Urinary bladder (tissue), 4 donors: ENCODE data around the gene ANAPC2. TPM values are rescaled to one million over a fixed set of nuclear protein-coding genes. Genes with fewer than 3 reads are reported as not detected.
"Not testable (repeated sequence)": the region's sequence is repeated elsewhere in the genome, so short reads cannot be mapped to it uniquely, and the experiment has no call there.

Source experiments
- DNase-seq: peaks from one replicate; pipeline ENCODE4 v3.0.0-alpha.2; 2015; ENCODE audit errors: extremely low spot score
- H3K27ac ChIP-seq: one replicate; pipeline ENCODE4 v1.5.1; 2013; ENCODE audit warnings: low read depth, mild to moderate bottlenecking, moderate library complexity
- H3K36me3 ChIP-seq: one replicate; pipeline ENCODE4 v1.6.1; 2013; ENCODE audit warnings: mild to moderate bottlenecking, moderate library complexity; ENCODE audit not compliant: insufficient read depth
- H3K4me1 ChIP-seq: one replicate; pipeline ENCODE4 v1.6.1; 2013; ENCODE audit warnings: mild to moderate bottlenecking, moderate library complexity; ENCODE audit not compliant: insufficient read depth
- H3K4me3 ChIP-seq: one replicate; pipeline ENCODE4 v1.5.1; 2013; ENCODE audit warnings: low read depth, low read length
- WGBS: extraction: QIAGEN DNeasy Blood & Tissue Kit; methylation state at CpG from one replicate; pipeline ENCODE4 v1.1.7; 2013; 5-methylcytosine and 5-hydroxymethylcytosine counted together
- polyA plus RNA-seq: library from polyadenylated mRNA; stranded (reverse); fragments of 200-250 nt; gene quantifications from one replicate; pipeline ENCODE4 v1.2.3, GENCODE V29; 2013
- small RNA-seq: library from RNA; depleted of rRNA; stranded (forward); fragments of <200 nt; gene quantifications from one replicate; pipeline ENCODE3, GENCODE V24; 2014
- total RNA-seq: library from RNA; depleted of rRNA; stranded (reverse); fragments of >200 nt; gene quantifications from one replicate; pipeline ENCODE4 v1.2.3, GENCODE V29; 2014
- donor health status: healthy with polysubstance abuse.
- donor health status: healthy.

Gene ANAPC2
- total and polyA plus RNA-seq, 2 donors = 18.6 to 40.3 TPM

GRCh38 chr9:137135154-137135553, 53.2 kb downstream of the ANAPC2 start:
- not testable (repeated sequence) for H3K36me3 ChIP-seq, H3K4me1 ChIP-seq, DNase-seq, H3K27ac ChIP-seq, H3K4me3 ChIP-seq
- WGBS = 75% methylated on average over 9 of the region's 9 CpGs

- H3K36me3 ChIP-seq = no peaks in the 10 kb centered on the region
- peaks cover 1% of the 10 kb centered on the region for H3K4me1 ChIP-seq
- WGBS = 80% methylated on average over 4 of the region's 4 CpGs
- no peak overlapping the region for H3K27ac ChIP-seq
- H3K4me3 ChIP-seq = no peak overlapping the region
- no peak for DNase-seq
These were observed 54.2 kb downstream of the ANAPC2 start for GRCh38 chr9:137134191-137134590.

GRCh38 chr9:137130176-137130755, 58.1 kb downstream of the ANAPC2 start:
- Histone ChIP-seq H3K36me3 (no peaks in the 10 kb centered on the region), H3K4me3 (peak overlapping the region; percentile 67), H3K4me1 (no peaks in the 10 kb centered on the region), H3K27ac (no peak overlapping the region)
- no peak for DNase-seq
- WGBS = 5% methylated on average over 58 of the region's 58 CpGs

GRCh38 chr9:137129456-137130175, 58.7 kb downstream of the ANAPC2 start:
- WGBS = under 1% methylated on average over 86 of the region's 86 CpGs
- Histone ChIP-seq H3K4me1 (no peaks in the 10 kb centered on the region), H3K36me3 (no peaks in the 10 kb centered on the region), H3K4me3 (peak overlapping the region; percentile 67), H3K27ac (no peak overlapping the region)
- DNase-seq = no peak

- no peak overlapping the region for H3K27ac ChIP-seq
- no peaks in the 10 kb centered on the region for H3K36me3 ChIP-seq
- peak overlapping the region; percentile 67 for H3K4me3 ChIP-seq
- WGBS = 24% methylated on average over 37 of the region's 37 CpGs
- no peaks in the 10 kb centered on the region for H3K4me1 ChIP-seq
- no peak for DNase-seq
These were observed 59.4 kb downstream of the ANAPC2 start for GRCh38 chr9:137128862-137129455.

GRCh38 chr9:137128158-137128861, 60.0 kb downstream of the ANAPC2 start:
- DNase-seq = no peak
- WGBS = 72% methylated on average over 19 of the region's 19 CpGs
- Histone ChIP-seq H3K36me3 (no peaks in the 10 kb centered on the region), H3K4me3 (no peak overlapping the region), H3K27ac (no peak overlapping the region), H3K4me1 (no peaks in the 10 kb centered on the region)

- whole genome bisulfite sequencing = 34% methylated on average over 24 of the region's 24 CpGs
- Histone ChIP-seq H3K4me1 (no peaks in the 10 kb centered on the region), H3K4me3 (no peak overlapping the region), H3K36me3 (no peaks in the 10 kb centered on the region), H3K27ac (no peak overlapping the region)
- DNase-seq = no peak
These were observed 60.8 kb downstream of the ANAPC2 start for GRCh38 chr9:137127301-137128157.

GRCh38 chr9:137126786-137127185, 61.6 kb downstream of the ANAPC2 start:
- H3K36me3 ChIP-seq = no peaks in the 10 kb centered on the region
- no peak overlapping the region for H3K27ac ChIP-seq
- 51% methylated on average over 3 of the region's 3 CpGs for WGBS
- no peak for DNase-seq
- H3K4me1 ChIP-seq = no peaks in the 10 kb centered on the region
- H3K4me3 ChIP-seq = no peak overlapping the region

Small RNA genes within 50 kb of the gene (small RNA-seq; reads per million reads assigned to genes)
- gene MIR3621 = not detected

Other genes starting within 250 kb of the ANAPC2 start
Only the 30 nearest of the 33 such genes appear.
- 3.3 TPM for gene PTGDS, start 211.1 kb downstream of the ANAPC2 start, total RNA-seq
- gene PTGDS, start 211.1 kb downstream of the ANAPC2 start, polyA plus RNA-seq = 71.8 TPM
- gene LCNL1, start 205.6 kb downstream of the ANAPC2 start, total RNA-seq = 0.11 TPM
- gene LCNL1, start 205.6 kb downstream of the ANAPC2 start, polyA plus RNA-seq = 0.30 TPM
- gene PAXX, start 196.1 kb downstream of the ANAPC2 start, total RNA-seq = 9.3 TPM
- gene PAXX, start 196.1 kb downstream of the ANAPC2 start, polyA plus RNA-seq = 55.4 TPM
- 3.6 TPM for gene CLIC3, start 192.0 kb downstream of the ANAPC2 start, total RNA-seq
- 11.0 TPM for gene CLIC3, start 192.0 kb downstream of the ANAPC2 start, polyA plus RNA-seq
- gene ABCA2, start 160.3 kb downstream of the ANAPC2 start, total RNA-seq = 11.1 TPM
- gene ABCA2, start 160.3 kb downstream of the ANAPC2 start, polyA plus RNA-seq = 30.8 TPM
- not detected for gene FUT7, start 156.5 kb downstream of the ANAPC2 start, total RNA-seq
- 0.18 TPM for gene FUT7, start 156.5 kb downstream of the ANAPC2 start, polyA plus RNA-seq
- gene NPDC1, start 142.4 kb downstream of the ANAPC2 start, total RNA-seq = 17.9 TPM
- 120 TPM for gene NPDC1, start 142.4 kb downstream of the ANAPC2 start, polyA plus RNA-seq
- 6.4 TPM for gene ENTPD2, start 134.5 kb downstream of the ANAPC2 start, total RNA-seq
- 2.8 TPM for gene ENTPD2, start 134.5 kb downstream of the ANAPC2 start, polyA plus RNA-seq
- 3.2 TPM for gene SAPCD2, start 118.0 kb downstream of the ANAPC2 start, total RNA-seq
- gene SAPCD2, start 118.0 kb downstream of the ANAPC2 start, polyA plus RNA-seq = 0.63 TPM
- gene UAP1L1, start 111.0 kb downstream of the ANAPC2 start, total RNA-seq = 4.0 TPM
- 11.5 TPM for gene UAP1L1, start 111.0 kb downstream of the ANAPC2 start, polyA plus RNA-seq
- 29.1 TPM for gene MAN1B1, start 101.6 kb downstream of the ANAPC2 start, total RNA-seq
- 38.5 TPM for gene MAN1B1, start 101.6 kb downstream of the ANAPC2 start, polyA plus RNA-seq
- gene DPP7, start 73.8 kb downstream of the ANAPC2 start, total RNA-seq = 18.5 TPM
- 162 TPM for gene DPP7, start 73.8 kb downstream of the ANAPC2 start, polyA plus RNA-seq
- 0.26 TPM for gene GRIN1, start 49.4 kb downstream of the ANAPC2 start, total RNA-seq
- 0.18 TPM for gene GRIN1, start 49.4 kb downstream of the ANAPC2 start, polyA plus RNA-seq
- gene LRRC26, start 18.5 kb downstream of the ANAPC2 start, total RNA-seq = not detected
- gene LRRC26, start 18.5 kb downstream of the ANAPC2 start, polyA plus RNA-seq = not detected
- gene TMEM210, start 16.5 kb downstream of the ANAPC2 start, total RNA-seq = not detected
- not detected for gene TMEM210, start 16.5 kb downstream of the ANAPC2 start, polyA plus RNA-seq
- gene SSNA1, start 116 bp upstream of the ANAPC2 start, total RNA-seq = 21.4 TPM
- gene SSNA1, start 116 bp upstream of the ANAPC2 start, polyA plus RNA-seq = 94.1 TPM
- 3.0 TPM for gene TPRN, start 12.2 kb upstream of the ANAPC2 start, total RNA-seq
- gene TPRN, start 12.2 kb upstream of the ANAPC2 start, polyA plus RNA-seq = 9.3 TPM
- gene TMEM203, start 17.1 kb upstream of the ANAPC2 start, total RNA-seq = 24.2 TPM
- 41.2 TPM for gene TMEM203, start 17.1 kb upstream of the ANAPC2 start, polyA plus RNA-seq
- 3.2 TPM for gene NDOR1, start 17.1 kb upstream of the ANAPC2 start, total RNA-seq
- gene NDOR1, start 17.1 kb upstream of the ANAPC2 start, polyA plus RNA-seq = 10.4 TPM
- not detected for gene RNF208, start 33.7 kb upstream of the ANAPC2 start, total RNA-seq
- gene RNF208, start 33.7 kb upstream of the ANAPC2 start, polyA plus RNA-seq = 8.1 TPM
- gene CYSRT1, start 36.6 kb upstream of the ANAPC2 start, total RNA-seq = 0.42 TPM
- gene CYSRT1, start 36.6 kb upstream of the ANAPC2 start, polyA plus RNA-seq = 0.71 TPM
- not detected for gene RNF224, start 38.9 kb upstream of the ANAPC2 start, total RNA-seq
- 0.09 TPM for gene RNF224, start 38.9 kb upstream of the ANAPC2 start, polyA plus RNA-seq
- gene SLC34A3, start 42.3 kb upstream of the ANAPC2 start, total RNA-seq = not detected
- 0.05 TPM for gene SLC34A3, start 42.3 kb upstream of the ANAPC2 start, polyA plus RNA-seq
- gene TUBB4B, start 52.7 kb upstream of the ANAPC2 start, total RNA-seq = 57.9 TPM
- gene TUBB4B, start 52.7 kb upstream of the ANAPC2 start, polyA plus RNA-seq = 239 TPM
- not detected for gene STPG3, start 62.7 kb upstream of the ANAPC2 start, total RNA-seq
- not detected for gene STPG3, start 62.7 kb upstream of the ANAPC2 start, polyA plus RNA-seq
- 28.9 TPM for gene NELFB, start 66.8 kb upstream of the ANAPC2 start, total RNA-seq
- 64.2 TPM for gene NELFB, start 66.8 kb upstream of the ANAPC2 start, polyA plus RNA-seq
- 2.0 TPM for gene TOR4A, start 89.2 kb upstream of the ANAPC2 start, total RNA-seq
- gene TOR4A, start 89.2 kb upstream of the ANAPC2 start, polyA plus RNA-seq = 8.1 TPM
- gene NRARP, start 113.7 kb upstream of the ANAPC2 start, total RNA-seq = 6.3 TPM
- 6.5 TPM for gene NRARP, start 113.7 kb upstream of the ANAPC2 start, polyA plus RNA-seq
- 7.5 TPM for gene EXD3, start 234.6 kb upstream of the ANAPC2 start, total RNA-seq
- gene EXD3, start 234.6 kb upstream of the ANAPC2 start, polyA plus RNA-seq = 12.0 TPM
- 0.90 TPM for gene NOXA1, start 234.8 kb upstream of the ANAPC2 start, total RNA-seq
- 3.0 TPM for gene NOXA1, start 234.8 kb upstream of the ANAPC2 start, polyA plus RNA-seq